CD4-positive, alpha-beta T cell treated with Interleukin-21 for 1 hour (primary cell): ENCODE results near the gene BOK.
A peak's percentile ranks its signal among the peaks of the same experiment; 100 is the strongest.

Source experiments
- DNase-seq: peaks from one replicate; pipeline ENCODE4 v3.0.0-alpha.2; 2020

Gene BOK

DNA sequence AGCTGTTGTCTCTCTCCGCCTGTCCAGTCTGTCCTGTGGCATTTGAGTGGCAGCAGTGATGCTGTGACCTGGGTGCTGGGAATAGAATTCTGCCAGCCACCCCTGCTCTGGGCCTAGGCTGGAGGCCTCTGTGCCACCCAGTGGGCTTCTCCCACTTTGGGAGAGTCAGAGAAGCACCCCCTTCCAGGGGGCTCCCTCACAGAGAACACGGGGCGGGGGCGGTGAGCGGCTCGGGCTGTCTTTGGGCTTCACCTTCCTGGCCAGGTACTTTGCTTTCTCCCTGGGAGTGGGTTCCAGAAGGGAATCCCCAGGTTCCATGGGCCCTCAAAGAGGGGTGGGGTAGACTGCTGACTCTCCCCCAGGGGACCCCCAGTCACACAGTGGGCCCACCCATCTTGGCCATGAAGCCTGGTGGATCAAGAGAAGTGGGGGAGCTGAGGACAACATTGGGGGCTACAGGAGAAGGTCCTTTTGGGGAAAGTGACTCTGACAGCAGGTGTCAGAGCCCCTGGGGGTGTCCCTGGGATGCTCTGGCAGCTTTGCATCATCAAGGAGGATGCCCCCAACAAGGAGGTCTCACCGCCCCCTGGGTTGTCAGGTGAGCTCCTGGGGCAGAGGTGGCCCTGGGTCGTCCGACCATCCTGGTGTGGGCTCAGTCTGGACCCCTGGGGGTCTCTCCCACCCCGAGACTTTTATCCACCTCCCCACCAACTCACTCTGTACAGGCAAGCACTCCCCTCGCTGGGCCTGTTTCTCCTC lies 18.8 kb upstream of the BOK start:
- no peak for DNase-seq

DNA sequence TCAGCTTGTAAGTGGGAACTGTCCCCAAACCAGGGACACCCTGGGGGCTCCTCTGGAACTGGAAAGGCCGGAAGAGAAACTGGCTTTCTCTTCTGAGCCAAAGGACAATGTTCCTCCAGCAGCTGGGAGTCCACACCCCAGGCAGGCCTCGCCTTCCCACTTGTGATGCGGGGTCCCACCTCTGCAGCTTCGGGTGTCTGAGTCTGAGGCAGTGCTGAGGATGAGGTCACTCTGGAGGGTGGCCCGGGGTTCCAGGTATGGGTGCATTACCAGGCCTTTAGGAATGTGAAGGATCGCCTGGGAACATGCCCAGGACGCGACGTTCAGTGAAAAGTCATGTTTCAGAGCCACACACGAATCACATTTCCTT lies 18.2 kb upstream of the BOK start:
- no peak for DNase-seq

DNA sequence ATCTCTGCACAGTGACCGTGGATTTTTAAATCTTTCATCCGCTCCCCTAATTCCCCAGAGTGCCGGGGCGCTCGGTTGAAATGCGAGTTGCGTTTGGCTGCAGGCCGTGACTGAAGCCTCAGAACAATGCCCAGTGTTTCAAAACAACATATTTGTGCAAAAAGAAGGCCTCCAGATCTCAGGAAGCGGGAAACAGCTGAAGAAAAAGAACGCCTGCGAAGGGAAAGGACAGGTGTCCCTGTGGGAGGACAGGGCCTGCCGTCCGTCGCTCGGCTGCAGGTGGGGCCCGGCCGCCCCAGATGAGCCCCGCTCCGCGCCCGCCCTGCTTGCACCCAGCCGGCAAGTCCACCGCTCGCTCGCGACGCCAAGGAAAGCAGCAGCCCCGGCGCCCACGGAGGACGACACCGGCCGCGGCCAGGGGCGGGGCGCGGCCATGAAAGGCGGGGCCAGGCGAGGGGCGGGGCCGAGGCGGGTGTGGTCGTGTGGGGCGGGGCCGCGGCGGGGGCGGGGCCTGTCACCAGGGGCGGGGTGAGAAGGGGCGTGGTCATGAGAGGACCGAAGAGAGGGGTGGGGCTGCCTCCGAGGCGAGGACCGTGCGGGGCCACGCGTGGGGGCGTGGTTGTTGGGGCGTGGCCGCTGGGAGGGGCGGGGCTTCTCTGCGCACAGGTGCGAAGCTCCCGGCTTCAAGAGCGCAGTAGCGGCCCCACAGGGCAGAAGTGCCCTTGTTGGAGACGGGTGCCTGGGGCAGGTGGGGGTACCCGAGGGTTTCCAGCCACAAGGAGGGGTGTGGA lies 17.6 kb upstream of the BOK start:
- peak; percentile 53 for DNase-seq

DNA sequence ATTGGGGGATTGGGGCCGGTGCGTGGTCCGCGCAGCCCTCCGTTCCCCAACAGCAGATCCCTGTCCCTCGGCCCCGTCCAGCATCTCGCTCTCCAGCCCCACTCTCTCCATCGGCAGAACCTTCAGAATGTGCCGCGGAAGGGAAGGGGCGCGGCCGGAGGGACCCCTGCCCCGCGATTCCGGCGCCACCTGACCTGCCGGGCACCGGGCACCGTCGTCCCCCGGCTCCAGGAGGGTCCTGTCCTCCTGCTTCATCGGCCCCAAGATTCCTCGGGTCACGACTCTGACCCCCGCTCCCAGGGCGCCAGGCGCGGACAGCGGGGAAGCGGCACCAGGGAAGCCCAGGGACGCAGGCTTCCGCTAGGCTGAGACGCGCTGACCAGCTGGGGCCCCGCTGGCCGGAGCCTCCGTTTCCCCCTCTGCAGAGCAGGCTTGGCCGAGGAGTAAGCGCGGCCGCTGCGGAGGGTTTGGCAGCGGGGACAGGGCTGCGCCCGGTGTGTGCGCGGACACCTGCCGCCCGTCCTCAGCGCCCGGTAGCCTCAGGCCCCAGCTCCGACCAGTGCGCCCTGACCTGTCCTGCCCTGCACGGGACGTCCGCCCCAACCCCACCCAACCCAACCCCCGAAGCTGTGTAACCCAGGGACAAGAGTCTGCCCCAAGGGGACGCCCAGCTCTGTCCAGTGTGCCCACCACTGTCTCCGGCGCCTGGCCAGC lies 16.8 kb upstream of the BOK start:
- no peak for DNase-seq

DNA sequence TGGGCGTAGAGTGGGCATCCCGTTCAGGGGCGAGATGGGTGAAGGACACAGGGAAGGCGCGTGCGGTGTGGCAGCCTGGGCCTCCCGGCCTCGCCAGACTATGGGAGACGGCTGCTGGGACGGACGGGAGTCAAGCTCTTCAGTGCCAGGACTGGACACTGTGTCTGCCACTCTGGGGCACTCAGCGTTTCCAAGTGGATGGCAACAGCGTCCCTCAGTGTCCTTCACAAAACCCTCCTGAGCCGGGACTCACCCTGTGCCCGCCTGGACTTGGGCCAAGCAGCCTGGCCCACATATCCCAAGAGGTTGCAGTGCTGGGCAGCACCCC lies 16.3 kb upstream of the BOK start:
- DNase-seq = no peak

DNA sequence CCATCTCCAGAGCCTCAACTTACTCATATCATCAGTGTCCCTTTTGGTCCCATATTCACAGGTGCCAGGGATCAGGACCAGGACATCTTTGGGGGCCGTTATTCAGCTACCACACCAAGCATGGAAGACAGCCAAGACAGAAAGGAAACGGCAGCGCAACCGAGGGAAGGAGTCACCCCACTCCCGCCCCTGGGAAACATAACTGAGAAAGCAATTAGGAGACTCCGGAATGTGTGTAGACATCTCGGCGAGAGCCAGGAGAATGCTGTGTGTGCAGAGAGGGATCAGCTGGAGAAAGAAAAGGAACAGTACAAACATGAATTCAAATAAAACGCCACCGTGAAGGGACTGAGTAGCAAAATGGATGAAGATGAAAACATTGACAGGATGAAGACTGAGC lies 13.4 kb upstream of the BOK start:
- DNase-seq = no peak

DNA sequence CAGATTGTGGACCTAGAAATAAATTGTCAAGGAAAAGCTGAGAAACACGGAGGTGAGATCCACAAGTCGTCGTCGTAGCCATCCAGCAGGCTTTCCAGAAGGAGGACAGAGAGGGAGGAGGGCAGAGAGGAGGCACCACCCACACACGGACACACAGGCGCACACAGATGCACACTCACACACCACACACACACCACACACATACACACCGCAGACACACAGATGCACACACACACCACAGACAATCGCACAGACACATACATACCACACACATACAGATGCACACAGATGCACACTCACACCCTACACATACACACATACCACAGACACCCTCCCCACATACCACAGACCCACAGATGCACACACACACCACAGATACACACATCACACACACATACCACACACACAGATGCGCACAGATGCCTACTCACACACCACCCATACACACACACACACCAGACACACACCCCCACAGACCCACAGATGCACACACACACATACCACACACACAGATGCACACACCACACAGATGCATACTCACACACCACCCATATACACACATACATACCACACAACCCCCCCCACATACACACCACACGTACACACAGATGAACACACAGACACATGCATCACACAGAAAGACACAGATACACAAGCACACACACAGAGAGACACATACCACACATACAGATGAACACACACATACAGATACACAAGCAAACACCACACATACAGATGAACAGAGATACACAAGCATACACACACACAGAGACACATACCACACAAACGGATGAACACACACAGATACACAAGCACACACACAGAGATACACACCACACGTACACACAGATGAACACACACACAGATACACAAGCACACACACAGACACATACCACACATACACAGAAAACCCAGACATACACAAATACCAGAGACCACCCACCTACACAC lies 12.7 kb upstream of the BOK start:
- DNase-seq = no peak

DNA sequence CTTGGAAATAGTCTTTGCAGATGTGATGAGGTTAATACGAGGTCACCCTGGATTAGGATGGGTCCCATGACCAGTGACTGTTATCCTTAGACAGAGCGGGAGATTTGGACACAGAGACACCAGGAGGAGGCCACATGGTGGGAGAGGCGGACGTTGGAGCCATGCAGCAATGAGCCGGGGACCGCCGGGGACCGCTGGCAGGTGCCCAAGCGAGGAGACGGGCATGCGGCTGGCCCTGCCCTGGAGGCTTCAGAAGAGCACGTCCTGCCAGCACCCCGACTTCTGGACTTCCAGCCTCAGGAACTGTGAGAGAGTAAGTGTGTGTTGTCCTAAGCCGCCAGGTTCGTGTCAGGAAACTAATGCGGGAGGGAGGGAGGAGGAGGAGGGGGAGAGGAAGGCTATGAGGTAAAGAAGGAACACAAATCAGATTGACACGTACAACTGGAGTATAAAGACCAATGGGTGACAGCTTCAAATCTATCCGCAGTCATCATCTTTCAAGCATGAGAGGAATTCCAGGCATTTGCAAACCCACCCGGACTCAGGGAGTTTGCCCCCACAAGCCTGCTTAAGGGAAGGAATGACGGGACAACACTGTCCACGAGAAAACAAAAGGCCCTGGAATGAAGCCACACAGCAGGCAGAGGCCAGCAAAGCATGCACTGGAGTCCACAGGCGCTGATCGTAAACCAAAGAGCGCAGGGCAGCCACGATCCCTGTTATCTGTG lies 11.6 kb upstream of the BOK start:
- DNase-seq = no peak

DNA sequence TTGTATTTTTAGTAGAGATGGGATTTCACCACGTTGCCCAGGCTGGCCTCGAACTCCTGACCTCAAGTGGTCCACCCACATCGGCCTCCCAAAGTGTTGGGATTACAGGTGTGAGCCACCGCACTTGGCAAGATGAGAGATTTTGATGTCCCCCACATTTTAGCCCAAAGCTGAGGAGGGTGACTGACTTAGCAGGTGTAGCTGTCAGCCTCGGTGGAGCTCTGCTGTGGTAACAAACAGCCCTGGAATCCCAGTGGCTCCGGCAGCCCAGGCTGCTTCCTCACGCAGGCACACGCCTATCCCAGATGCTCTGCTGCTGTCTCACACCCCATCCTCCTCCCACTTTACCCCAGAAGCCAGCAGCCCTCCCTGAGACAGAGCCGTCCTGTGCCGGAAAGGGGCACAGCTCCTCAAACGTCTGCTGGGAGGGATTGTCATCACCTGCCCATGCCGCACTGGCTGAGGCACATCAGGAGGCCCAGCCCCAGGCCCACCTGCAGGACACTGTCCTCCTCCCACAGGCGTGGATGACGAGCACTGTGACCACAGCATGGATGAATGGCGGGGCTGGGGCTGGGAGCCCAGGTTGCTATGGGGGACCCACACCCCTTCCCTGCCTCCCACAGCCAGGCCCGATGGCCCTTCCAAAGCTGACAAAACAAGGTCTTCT lies 10.6 kb upstream of the BOK start:
- DNase-seq = no peak

DNA sequence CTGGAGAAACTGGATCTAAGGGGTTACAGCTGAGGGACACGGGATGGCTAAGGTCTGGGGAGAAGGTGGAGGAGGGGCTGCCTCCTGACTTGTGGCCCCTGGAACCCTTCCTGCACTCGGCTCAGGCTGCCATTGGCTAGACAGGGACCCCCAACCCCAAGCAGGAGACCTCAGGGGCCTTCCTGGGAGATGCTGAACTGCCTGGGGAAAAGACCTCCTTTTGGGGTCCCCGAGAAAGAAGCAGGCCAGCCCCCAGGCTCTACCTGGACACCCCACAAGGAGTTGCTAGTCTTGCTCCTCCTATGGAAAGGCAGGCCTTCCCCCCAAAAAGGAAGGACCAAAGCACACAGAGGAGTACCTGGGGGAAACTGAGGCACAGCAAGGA lies 10.1 kb upstream of the BOK start:
- no peak for DNase-seq

DNA sequence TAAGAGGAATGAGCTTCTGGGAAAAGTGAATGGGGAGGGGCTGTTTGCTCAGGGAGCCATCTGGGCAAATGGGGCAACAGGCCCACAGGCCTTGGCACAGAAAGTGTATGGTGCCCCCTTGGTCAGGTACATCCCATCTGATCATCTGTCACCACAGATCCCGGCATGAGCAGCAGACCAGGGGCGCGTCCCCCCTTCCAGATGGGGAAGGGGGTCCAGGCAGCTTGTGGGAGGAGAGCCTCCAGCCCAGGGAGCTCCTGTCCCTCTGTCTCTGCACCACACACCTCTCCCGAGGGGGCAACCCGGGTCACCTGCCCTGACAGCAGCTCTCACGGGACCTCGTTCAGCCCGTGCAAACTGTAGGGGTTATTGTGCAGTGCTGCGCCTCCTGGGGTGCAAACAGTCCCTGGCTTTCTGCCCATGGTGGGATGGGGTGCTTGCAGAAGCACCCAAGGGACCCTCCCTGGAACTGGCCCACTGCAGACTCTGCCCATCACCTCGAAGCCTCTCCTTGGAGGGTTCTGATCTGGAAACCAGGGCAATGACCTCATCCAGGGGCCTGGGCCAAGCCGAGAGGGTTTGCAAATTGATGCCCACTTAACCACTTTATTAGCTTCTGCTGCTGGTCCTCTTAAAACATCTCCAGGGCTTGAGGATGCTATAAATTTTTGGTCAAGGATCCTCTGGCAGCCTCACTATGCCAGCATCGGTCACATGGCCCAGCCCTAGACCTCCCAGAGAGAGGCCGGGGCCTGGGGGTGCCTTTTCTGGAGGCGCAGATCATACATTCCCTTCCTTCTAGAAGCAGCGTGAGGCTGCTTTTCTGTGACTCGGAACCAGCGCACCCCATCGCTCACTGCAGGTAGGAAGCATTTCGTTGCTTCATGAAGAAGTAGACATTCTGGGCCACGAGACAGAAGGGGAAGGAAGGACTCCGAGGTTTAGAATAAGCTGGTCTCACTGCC lies 7.6 kb upstream of the BOK start:
- no peak for DNase-seq

DNA sequence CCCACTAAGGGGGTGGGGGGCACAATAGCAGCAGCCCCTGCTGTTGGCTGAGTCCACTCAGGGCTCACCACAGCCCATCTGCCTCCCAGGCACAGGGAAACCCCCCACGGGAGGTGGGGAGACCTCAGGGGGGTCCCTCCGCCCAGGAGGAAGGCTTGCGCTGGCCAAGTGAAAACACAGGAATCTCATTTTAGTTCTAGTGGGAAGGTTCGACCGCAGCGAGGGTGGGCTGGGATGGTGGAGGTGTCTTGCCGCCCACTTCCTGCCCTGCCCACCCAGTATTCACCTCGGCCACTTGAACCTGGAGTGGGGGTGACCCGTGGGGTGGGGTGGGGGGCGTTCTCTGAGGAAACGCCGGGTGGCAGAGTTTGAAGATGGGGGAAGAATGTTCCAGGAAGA lies 6.9 kb upstream of the BOK start:
- DNase-seq = no peak

DNA sequence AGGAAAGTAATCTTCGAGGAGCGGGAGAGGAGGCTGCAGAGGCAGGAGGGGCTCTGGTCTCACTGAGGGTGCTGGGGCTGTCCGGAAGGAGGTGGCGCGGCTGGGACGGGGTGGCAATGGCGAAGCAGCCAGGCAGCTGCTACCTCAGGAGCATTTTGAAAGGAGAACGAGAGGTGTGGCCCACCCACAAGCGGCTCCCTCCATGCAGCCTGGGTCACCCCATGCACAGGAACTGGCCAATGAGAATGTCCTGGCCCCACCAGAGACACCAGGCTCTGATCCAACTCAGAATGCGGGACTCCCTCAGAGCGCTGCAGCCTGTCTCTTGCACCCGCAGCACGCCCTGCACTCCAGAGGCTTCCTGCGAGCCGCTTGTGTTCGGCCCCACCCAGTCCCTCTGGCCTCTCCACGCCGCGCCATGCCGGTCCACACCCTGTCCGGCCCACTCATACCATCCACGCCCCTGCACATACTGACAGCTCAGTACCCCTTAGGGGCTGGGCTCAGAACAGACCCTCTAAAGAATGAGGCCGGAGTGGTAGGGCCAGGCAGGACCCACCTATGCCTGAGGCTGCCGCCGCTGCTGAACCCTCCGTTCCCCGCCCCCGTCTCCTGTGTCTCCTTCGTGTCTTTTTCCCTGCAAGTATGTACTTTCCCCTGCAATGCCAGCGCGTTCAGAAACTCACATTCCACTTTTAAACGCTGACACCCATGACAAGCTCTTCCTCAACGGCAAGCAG lies 6.4 kb upstream of the BOK start:
- DNase-seq = no peak

DNA sequence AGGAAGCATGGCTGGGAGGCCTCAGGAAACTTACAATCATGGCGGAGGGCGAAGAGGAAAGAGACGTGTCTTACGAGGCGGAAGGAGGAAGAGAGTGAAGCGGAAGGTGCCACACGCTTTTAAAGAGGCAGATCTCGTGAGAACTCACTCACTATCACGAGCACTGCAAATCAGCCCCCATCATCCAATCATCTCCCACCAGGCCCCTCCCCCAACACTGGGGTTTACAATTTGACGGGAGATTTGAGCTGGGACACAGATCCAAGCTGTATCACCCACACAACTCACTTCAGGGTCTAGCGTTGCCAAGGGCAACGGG lies 5.1 kb upstream of the BOK start:
- DNase-seq = no peak

DNA sequence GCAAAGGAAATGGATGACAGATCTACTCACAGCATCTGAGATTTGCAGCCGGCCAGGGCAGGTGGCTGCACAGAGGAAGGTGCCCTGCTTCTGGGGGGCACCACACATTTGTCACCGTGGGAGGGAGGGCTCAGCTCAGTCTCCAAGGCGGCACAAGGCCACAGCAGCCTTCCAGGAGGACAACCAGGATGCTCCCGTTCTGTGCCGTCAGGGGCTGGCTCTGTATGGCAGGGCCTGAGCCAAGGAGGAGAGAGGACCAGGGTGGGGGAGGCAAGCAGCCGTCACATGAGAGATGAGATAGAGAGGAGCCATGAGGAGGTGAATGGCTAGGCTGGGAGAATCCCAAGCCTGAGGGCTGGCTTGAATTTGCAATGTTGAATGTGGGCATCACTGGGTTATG lies 4.6 kb upstream of the BOK start:
- no peak for DNase-seq

DNA sequence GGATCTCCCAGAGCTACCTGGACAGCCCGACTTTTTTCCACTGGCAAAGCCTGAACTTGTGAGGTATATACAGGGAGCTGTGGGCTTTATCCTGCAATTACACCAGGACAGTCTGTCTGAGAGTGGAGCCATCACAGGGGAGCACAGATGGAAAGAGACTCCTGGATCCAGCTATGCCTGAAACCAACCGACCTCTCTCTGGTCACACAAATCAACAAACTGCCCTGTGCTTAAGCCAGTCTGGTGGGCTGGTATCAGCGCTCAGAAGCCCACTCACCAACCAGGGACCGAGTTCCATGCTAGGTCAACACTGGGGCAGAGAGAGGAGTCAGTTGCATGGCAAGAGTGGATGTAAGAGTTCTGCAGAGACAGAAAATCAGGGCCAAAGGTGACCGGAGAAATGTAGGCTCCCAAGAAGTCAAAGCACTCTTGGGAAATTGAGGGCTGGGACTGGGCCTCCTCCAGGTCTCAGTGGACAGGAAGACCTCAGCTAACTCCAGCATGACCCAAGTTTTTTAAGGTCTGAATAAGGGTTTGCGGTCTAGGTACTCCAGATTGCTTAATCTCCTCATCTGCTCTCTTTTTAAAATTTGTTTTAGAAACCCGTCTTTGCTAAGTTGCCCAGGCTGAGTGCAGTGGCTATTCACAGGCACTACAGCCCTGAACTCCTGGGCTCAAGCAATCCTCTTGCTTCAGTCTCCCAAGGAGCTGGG lies 3.8 kb upstream of the BOK start:
- DNase-seq = no peak

DNA sequence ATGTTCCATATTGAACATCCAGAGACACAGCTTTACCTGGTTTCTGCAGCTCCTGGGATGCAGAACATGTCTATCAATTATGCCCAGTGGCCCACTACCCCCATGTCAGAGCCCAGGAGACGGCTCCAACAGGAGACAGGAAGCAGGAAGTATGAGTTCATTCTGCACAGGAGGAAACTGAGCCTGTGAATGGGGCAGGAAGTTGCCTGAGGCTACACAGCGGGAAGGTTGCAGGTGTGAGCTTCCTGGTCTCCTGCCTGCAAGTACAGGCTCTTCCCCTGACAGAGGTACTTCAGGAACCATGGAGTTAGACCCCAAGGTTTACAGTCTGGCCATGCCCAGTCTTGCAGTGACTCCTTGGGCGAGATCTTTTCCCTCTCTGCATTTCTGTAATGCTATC lies 2.8 kb upstream of the BOK start:
- no peak for DNase-seq

DNA sequence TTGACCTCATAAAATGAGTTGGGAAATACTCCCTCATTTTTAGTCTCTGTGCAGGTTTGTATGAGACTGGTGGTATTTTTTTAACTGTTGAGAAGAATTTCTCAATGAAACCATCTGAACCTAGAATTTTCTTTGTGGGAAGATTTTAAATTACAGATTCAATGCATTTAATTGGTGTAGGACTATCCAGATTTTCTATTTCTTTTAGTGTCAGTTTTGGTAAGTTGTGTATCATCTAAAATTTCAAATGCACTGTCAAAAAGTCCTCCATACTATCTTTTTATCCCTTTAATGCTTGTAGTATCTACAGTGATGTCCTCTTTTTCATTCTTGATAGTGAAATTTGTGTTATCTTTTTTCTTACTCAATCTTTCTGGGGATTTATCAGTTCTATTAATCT lies 1.8 kb upstream of the BOK start:
- DNase-seq = no peak
